PFSK-1 (cell line): ENCODE results near the gene TTC19.

Source experiments
- POLR2AphosphoS5 ChIP-seq: IDR thresholded peaks from 2 replicates; pipeline ENCODE4 v1.6.1; 2012; ENCODE audit warnings: low read depth, mild to moderate bottlenecking, control low read depth, low read length, moderate library complexity
- SIN3A ChIP-seq: IDR thresholded peaks from 2 replicates; pipeline ENCODE4 v1.6.1; 2012; ENCODE audit warnings: mild to moderate bottlenecking, low read length, moderate library complexity, borderline replicate concordance; ENCODE audit not compliant: insufficient read depth
- TAF1 ChIP-seq: IDR thresholded peaks from 2 replicates; pipeline ENCODE4 v1.6.1; 2012; ENCODE audit warnings: low read length, control low read depth, borderline replicate concordance; ENCODE audit not compliant: insufficient read depth
- TF ChIP-seq, protein P1 (sequence below), 2 experiments: IDR thresholded peaks; 2 replicates each; pipeline versions ENCODE4 v1.6.1 to v1.8.0; 2011 to 2012; ENCODE audit warnings: low read depth in 2 of 2, low read length in 2 of 2, control low read depth in 1 of 2, inconsistent platforms in 1 of 2, mild to moderate bottlenecking in 1 of 2, moderate library complexity in 1 of 2; ENCODE audit not compliant: insufficient read depth in 1 of 2

DNA sequence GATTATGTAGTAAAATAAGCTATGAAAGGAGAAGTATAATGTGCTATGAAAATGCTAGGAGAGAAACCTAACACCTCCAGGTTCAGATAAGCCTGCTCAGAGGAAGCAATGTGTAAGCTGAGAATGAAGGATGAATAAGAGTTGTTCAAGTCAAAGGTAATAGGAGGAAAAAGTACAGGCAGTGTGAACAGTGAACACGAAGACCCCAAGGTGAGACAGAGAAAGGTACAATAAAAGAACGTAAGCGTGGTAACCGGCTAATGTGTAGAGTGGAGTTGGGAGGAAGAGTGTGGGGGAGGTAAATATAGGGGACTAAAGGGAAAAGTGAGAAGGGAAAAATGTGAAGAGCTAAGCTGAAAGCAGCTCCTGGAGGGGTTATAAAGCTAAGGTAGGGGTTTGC, 74.2 kb downstream of the TTC19 start:
- TF ChIP-seq POLR2AphosphoS5 (no peak), TAF1 (no peak), SIN3A (no peak)
- TF ChIP-seq, protein P1, sequence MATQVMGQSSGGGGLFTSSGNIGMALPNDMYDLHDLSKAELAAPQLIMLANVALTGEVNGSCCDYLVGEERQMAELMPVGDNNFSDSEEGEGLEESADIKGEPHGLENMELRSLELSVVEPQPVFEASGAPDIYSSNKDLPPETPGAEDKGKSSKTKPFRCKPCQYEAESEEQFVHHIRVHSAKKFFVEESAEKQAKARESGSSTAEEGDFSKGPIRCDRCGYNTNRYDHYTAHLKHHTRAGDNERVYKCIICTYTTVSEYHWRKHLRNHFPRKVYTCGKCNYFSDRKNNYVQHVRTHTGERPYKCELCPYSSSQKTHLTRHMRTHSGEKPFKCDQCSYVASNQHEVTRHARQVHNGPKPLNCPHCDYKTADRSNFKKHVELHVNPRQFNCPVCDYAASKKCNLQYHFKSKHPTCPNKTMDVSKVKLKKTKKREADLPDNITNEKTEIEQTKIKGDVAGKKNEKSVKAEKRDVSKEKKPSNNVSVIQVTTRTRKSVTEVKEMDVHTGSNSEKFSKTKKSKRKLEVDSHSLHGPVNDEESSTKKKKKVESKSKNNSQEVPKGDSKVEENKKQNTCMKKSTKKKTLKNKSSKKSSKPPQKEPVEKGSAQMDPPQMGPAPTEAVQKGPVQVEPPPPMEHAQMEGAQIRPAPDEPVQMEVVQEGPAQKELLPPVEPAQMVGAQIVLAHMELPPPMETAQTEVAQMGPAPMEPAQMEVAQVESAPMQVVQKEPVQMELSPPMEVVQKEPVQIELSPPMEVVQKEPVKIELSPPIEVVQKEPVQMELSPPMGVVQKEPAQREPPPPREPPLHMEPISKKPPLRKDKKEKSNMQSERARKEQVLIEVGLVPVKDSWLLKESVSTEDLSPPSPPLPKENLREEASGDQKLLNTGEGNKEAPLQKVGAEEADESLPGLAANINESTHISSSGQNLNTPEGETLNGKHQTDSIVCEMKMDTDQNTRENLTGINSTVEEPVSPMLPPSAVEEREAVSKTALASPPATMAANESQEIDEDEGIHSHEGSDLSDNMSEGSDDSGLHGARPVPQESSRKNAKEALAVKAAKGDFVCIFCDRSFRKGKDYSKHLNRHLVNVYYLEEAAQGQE (IDR thresholded peaks at IDR 0.05; ENCODE audit: insufficient read depth in 1 of 2, low read depth in 2 of 2, low read length in 2 of 2): no peak
